ENCODE data around the gene ADGRG6.

DNA sequence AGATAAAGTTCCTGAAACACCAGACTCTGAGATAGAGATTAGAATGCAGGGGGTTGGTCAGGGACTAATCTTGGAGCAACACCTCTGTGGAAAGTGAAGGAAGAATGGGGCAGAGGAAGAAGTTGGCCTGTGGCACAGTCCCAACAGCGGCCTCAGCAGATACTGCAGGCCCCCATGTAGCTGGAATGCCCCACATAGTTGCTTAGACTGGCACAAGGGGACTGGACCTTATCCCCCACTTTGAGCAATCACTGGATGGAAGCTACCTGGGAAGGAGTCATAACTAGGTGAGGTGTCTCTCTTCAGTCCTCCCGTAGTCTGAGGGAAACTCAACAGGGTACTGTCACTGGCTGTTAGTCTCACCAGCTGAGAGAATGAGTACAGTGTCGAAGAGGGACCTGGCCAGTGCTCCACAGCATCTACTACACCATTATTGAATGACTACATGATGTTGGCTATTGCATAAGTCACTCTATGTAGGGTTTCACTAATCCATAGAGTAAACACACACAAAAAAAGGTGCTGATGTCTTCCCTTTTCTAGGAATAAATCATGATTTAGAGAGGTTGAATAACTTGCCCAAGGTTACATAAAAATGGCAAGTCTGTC is 47.5 kb downstream of the ADGRG6 start:
- TF ChIP-seq POLR2AphosphoS5 (IDR thresholded peaks at IDR 0.05), result no peak
- TF ChIP-seq POLR2A (IDR thresholded peaks at IDR 0.05), result no peak
- TF ChIP-seq, protein P1, sequence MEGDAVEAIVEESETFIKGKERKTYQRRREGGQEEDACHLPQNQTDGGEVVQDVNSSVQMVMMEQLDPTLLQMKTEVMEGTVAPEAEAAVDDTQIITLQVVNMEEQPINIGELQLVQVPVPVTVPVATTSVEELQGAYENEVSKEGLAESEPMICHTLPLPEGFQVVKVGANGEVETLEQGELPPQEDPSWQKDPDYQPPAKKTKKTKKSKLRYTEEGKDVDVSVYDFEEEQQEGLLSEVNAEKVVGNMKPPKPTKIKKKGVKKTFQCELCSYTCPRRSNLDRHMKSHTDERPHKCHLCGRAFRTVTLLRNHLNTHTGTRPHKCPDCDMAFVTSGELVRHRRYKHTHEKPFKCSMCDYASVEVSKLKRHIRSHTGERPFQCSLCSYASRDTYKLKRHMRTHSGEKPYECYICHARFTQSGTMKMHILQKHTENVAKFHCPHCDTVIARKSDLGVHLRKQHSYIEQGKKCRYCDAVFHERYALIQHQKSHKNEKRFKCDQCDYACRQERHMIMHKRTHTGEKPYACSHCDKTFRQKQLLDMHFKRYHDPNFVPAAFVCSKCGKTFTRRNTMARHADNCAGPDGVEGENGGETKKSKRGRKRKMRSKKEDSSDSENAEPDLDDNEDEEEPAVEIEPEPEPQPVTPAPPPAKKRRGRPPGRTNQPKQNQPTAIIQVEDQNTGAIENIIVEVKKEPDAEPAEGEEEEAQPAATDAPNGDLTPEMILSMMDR (IDR thresholded peaks at IDR 0.05), result no peak
- no peak for TF ChIP-seq EP300 (IDR thresholded peaks at IDR 0.05; ENCODE audit: low read depth)
